Activated CD4-positive, CD25-positive, alpha-beta regulatory T cell treated with anti-CD3 and anti-CD28 coated beads, Interleukin-2, amount 50 U/mL, for 16 hours (primary cell): Measurements from ENCODE around the gene ANGPTL1.
"Not testable (repeated sequence)": the region's sequence is repeated elsewhere in the genome, so short reads cannot be mapped to it uniquely, and the experiment has no call there.

Experiments
- DNase-seq: peaks from one replicate; pipeline ENCODE4 v3.0.0-alpha.2; 2020; ENCODE audit warnings: low read depth, low spot score

Gene ANGPTL1

DNA sequence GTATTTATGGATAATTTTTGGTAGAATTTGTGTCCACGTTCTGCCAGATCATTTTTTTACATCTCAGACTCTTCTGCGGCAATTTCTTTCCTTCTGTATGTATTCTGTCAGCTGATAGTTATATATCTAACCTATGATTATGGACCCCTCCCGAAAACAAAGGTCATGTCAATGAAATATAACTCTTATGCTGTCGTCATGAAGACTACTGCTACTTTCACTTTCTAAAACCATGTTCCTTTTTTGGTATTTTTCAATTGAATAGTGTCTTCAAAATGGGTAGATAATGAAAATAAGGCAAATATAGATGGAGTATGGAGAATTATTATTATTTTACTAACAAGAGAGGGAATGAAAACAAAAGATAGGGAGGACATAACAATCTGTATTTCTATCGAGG, 3.2 kb downstream of the ANGPTL1 start:
- no peak for DNase-seq

DNA sequence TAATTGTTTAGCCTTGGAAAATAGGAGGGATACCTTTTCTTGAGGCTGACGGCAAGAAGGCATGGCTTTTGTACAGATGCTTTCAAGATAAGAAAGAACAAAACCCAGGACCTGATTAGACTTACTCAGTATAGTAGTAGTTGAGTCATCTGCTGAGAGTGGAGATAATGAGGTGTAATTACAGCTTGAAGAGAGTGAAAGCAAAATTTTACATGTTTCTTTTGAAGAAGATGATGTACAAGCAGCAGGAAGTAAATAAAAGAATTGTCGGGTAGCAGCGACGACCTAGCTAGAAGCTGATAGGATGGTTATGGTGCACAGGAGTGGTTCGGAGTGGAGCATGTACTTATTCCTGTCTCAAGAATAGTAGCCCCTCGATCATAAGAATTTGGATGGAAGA, 6.6 kb downstream of the ANGPTL1 start:
- DNase-seq = no peak

DNA sequence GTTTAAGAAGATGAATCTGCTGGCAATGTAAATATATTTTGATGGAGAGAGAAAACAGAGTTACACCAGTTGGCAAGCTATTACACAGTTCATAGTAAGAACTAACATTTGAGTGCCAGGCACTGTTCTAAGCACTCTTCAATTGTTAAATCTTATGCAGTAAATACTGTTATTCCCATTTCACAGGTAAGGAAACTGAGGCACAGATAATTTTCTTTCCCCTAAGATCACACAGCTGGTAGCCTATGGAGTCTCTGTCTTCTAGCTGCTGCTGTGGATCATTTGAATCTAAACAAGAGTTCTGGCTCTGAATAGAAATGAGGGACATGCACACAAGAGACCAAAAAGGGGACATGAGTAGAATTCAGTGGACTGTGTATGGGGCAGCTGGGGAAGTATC, 8.0 kb downstream of the ANGPTL1 start:
- no peak for DNase-seq

DNA sequence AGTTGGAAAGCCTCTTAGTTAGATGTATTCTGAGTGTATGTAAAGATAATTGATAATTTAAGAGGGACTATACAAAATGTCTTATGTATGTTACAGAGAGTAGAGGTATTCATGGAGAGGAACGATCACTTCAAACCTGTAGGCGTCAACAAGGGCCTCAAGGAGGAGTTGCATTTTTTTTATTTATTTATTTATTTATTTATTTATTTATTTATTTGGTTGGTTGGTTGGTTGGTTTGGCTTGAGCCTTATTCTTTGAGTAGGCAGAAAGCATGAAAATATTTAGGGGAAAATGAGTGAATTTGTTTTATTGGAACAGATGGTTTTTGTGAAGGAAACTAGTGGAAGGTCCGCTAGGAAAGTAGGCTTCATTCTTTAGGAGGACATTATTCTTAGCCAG, 8.5 kb downstream of the ANGPTL1 start:
- DNase-seq = no peak

DNA sequence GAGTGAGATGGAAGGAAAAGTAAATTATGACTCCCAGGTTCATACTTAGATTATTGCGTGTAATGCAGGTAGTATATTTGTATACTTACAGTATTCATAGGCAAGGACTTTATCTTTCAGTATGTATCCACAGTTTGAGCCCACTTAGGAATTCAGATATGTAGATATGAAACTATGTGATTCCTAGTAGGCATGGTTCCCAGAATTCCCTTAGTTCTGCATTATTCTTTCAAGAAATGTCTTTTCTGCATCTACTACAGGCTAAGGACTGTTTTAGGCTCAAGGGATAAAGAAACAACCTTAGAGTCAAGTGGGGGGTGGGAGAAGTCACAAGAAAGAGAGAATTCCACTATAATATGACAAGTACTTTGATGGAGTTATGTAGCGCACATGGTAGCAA, 13.8 kb downstream of the ANGPTL1 start:
- no peak for DNase-seq

GRCh38 chr1:178849918-178850317, 21.0 kb downstream of the ANGPTL1 start:
- DNase-seq = no peak

- DNase-seq = not testable (repeated sequence)
Measured at GRCh38 chr1:178847919-178848318, 23.0 kb downstream of the ANGPTL1 start.

DNA sequence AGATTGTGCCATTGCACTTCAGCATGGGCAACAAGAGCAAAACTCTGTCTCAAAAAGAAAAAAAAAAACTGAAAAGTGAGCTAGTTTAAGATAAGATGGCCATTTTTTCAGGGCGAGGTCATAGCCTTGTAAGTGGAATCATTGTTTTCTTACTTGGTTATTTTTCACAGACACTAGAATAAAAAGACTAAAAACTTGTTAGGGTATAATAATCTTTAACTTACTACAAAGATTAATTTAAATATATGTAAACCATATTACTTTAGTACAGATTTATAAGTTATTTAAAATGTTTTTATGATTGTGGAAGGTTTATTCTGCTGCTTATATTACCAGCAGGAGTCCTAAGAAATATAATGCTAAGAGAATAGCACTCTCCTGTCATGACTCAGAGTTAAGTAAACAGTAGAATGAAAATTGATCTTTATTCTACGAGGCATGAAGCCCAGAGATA, 23.5 kb downstream of the ANGPTL1 start:
- no peak for DNase-seq

- DNase-seq = no peak
Measured at GRCh38 chr1:178846306-178846705, 24.6 kb downstream of the ANGPTL1 start.

GRCh38 chr1:178844436-178844835, 26.4 kb downstream of the ANGPTL1 start:
- DNase-seq = no peak

DNA sequence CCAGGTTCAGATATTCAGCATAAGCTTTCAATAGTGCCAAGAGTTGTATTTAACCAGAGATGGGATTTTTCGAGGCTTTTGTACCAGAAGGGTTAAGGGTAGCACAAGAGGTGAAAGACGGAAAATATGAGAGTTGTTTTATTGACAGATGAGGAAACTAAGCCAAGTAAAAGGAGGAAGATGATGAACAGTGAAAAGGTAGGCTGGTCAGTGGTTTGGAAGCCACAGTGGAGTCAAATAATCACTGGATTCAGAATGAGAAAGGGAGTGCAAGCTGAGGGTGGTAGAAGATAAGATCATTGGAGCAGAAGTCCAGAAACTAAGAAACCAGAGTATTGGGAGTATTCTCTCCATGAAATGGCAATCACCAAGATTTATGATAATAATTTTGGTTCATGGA, 45.7 kb downstream of the ANGPTL1 start:
- DNase-seq = no peak

DNA sequence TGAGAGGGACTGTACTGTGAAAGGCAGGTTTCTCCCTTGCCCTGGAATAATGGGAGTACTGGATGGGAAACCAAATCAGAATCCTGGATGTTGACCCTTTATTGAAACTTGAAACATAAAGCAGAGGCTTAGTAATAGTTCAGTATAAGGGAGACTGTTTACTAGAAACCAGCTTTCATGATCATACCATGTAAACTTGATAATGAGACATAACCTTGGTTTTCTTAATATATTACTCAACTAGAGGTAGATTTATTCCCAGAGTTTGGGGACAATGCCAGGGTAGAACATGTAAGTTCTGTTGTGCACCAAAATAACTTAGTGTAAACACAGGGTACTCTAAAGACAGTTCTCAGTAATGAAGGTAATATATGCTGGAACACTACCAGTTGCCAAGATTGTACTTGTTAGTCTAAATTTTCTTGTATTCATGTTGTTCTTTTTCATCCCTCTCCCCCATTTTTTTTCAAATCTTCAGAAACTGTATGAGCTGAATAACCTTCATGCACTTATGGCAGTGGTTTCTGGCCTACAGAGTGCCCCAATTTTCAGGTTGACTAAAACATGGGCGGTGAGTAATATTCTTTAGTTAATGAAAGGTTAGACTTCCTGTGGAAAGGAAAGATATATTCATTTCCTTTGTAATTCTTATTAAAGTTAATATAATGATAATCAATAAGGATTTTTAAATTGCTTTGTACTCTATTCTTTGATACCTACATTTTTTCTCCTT, 49.6 kb downstream of the ANGPTL1 start:
- DNase-seq = no peak

DNA sequence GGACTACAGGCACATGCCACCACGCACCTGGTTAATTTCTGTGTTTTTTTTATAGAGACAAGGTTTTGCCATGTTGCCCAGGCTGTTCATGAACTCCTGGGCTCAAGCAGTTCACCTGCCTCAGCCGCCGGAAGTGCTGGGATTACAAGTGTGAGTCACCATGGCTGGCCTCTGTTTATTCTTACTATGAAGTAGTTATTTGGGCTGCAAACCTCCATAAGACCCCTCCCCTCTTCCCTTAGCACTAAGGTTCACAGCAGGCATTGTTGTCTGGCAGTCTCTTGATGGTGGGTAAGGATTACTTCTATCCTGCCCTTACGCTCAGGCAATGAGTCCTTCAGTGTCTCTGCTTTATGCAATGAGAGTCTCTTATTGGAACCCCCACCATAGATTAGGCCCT, 51.8 kb downstream of the ANGPTL1 start:
- DNase-seq = no peak

DNA sequence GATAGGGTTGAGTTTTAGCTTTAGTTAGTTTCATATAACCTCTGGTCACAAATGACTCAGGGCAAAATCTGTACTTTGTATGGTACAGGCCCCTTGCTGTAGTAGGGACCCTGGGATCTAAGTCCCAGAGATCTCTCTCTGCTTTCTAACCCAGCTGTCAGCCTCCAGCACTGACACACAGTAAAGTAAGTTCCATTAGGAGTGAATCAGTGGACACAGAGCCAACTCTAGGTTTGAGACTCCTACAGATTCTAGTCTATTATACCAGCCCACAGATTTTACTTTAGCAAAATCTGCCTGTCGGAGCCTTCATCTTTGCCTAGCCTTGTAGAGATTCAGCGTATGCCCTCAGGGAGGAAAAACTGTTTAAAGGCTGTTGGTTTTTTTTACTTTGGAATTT, 52.5 kb downstream of the ANGPTL1 start:
- DNase-seq = no peak

- no peak for DNase-seq
Measured at GRCh38 chr1:178810585-178810984, 60.3 kb downstream of the ANGPTL1 start.

DNA sequence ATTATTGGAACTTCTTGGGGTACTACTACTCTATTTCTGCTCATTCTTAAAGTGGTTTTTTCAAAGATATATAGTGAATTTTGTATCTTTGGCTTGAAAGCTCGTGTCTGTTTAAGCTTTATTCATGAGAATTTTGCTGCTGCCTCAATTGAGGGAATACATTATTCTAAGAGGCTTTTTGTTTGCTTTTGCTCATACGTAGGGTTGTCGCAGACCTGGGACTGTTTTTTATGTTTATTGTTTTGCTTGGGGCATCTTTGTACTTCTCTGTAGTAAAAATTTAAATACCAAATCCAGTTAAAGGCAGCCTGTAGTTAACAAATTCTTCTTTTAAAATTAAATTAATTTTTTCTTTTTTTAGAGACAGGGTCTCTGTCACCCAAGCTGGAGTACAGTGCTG, 62.3 kb downstream of the ANGPTL1 start:
- no peak for DNase-seq

DNA sequence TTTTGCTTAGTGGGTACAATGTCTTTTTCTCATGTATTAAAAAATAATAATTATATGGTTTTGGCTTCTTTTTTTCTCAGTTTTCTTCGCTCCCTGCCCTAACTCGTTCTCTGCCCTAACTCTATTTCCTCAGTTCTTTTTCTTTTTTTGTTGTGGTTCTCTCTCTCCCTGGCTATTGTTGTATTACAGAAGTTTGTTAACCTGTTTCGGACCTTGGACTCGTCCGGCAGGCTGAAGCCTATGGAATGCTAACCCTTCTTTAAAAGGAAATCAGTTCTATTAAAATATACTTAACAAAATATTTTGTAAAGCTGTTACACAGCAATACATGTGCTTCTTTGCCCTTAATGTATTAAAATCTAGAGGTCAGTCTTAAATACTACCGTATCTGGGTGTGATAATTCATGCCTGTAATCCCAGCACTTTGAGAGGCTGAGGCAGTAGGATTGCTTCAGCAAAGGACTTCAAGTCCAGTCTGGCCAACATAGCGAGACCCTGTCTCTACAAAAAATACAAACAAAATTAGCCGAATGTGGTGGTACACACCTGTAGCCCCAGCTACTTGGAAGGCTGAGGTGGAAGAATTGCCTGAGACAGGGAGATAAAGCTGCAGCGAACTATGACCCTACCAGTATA, 64.1 kb downstream of the ANGPTL1 start:
- no peak for DNase-seq

DNA sequence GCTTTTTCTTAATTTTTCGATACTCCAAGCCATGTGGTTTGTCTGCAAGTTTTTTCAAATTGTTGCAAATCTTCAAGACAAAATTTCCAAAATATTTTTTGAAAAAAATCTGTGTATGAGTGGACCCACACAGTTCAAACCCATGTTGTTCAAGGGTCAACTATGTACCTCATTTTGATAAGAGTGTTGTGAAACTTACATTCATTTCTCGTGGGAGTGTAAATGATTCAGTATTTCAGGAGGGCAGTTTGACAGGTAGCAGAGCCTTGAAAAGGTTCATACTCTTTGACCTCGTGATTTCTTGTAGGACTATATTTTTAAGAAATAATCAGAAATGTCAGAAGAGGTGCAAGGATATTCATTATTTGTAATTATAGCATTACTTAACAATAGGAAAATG, 68.0 kb downstream of the ANGPTL1 start:
- DNase-seq = no peak
